ENCODE results near the gene PPP1R13L. TPM values are rescaled to one million over a fixed set of nuclear protein-coding genes. Genes with fewer than 3 reads are reported as not detected.

Gene PPP1R13L
- total and polyA plus RNA-seq, 12 donors = 85.2 to 265 (median 166) TPM

DNA sequence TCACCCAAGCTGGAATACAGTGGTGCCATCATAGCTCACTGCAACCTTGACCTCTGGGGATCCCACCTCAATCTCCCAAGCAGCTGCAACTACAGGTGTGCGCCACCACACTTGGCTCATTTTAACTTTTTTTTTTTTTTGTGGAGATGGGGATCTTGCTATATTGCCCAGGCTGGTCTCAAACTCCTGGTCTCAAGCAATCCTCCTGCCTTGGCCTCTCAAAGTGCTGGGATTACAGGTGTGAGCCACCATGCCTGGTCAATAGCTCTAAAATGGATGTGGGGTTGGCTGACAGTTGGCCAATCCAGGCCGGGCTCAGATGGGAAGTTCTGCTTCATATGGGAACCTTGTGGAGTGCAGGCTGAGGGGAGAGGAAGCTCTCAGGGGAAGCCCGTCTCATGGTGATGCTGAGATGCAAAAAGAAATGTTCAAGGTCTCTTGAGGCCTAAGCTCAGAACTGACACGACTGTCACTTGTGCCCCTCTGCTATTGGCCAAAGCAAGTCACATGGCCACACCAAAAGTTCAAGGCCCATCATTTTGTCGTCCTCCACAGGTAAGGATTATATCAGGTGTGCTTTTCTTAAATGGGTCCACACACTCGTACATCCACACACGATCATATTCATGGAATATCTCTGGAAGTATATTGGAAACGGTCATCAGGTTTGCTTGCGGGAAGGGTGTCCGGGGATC is 71.1 kb downstream of the PPP1R13L start:
- Histone ChIP-seq H3K4me1 (peaks cover 0 to 4% (median 0%) of the 10 kb centered on the region in 9 donors), H3K36me3 (no peaks in the 10 kb centered on the region), H3K9me3 (no peaks in the 10 kb centered on the region), H3K27ac (no peak overlapping the region), H3K27me3 (peaks cover 0 to 6% (median 1%) of the 10 kb centered on the region in 7 donors), H3K4me3 (no peak overlapping the region)
- ATAC-seq (no peak), DNase-seq (no peak)
- whole genome bisulfite sequencing, 2 donors = 82 to 84% methylated on average over 10 of the region's 10 CpGs
- TF ChIP-seq, protein P1, sequence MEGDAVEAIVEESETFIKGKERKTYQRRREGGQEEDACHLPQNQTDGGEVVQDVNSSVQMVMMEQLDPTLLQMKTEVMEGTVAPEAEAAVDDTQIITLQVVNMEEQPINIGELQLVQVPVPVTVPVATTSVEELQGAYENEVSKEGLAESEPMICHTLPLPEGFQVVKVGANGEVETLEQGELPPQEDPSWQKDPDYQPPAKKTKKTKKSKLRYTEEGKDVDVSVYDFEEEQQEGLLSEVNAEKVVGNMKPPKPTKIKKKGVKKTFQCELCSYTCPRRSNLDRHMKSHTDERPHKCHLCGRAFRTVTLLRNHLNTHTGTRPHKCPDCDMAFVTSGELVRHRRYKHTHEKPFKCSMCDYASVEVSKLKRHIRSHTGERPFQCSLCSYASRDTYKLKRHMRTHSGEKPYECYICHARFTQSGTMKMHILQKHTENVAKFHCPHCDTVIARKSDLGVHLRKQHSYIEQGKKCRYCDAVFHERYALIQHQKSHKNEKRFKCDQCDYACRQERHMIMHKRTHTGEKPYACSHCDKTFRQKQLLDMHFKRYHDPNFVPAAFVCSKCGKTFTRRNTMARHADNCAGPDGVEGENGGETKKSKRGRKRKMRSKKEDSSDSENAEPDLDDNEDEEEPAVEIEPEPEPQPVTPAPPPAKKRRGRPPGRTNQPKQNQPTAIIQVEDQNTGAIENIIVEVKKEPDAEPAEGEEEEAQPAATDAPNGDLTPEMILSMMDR (IDR thresholded peaks at IDR 0.05) = no peak
- intact Hi-C loops (cut with DNase I) = loop anchor here in 3 of 10 donors (10.0 kb wide), 3 partner anchors 79 to 429 kb away; partner anchors contain the start of genes MARK4 (in 2 of the 3) and APOE (in 1 of the 3)

DNA sequence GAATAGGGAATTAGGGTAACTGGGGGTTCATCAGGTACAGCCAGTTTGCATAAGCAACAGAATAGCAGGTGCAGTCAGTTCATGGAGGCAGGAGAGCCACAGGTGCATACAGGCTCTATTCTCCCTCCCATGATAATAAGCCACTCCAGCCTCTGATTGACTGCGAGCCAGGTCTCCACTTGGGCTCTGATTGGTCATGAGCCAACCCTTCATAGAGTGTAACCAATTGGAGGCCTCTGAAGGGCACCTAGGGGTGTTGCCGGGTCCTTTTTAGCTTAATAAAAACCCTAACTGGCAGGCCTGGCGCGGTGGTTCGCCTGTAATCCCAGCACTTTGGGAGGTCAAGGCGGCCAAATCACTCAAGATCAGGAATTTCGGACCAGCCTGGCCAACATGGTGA is 73.5 kb downstream of the PPP1R13L start:
- peaks cover 0 to 1% (median 0%) of the 10 kb centered on the region in 9 donors for H3K4me1 ChIP-seq
- no peaks in the 10 kb centered on the region for H3K36me3 ChIP-seq
- no peaks in the 10 kb centered on the region for H3K9me3 ChIP-seq
- H3K27ac ChIP-seq = no peak overlapping the region
- no peak for ATAC-seq
- TF ChIP-seq, protein P1 (IDR thresholded peaks at IDR 0.05) = no peak
- H3K27me3 ChIP-seq = no peaks in the 10 kb centered on the region
- intact Hi-C loops (cut with DNase I) = loop anchor here in 3 of 10 donors (10.0 kb wide), 3 partner anchors 77 to 427 kb away; partner anchors contain the start of genes MARK4 (in 2 of the 3) and APOE (in 1 of the 3)
- no peak overlapping the region for H3K4me3 ChIP-seq
- 86 to 91% methylated on average over 7 of the region's 7 CpGs for WGBS, 2 donors
- DNase-seq = no peak

Small RNAs within 50 kb of the gene (microRNA-seq; reads per million reads assigned to microRNA genes)
- gene MIR6088 = 0 reads per million in 2 donors

Other genes with a start within 250 kb of the PPP1R13L start
- gene NKPD1, start 244.1 kb downstream of the PPP1R13L start, total RNA-seq = under 1 TPM in 3 of 10 donors, not detected in 7; 0.06 to 0.09 (median 0.07) TPM
- gene NKPD1, start 244.1 kb downstream of the PPP1R13L start, polyA plus RNA-seq = under 1 TPM; 0.06 to 0.07 TPM
- gene TRAPPC6A, start 226.8 kb downstream of the PPP1R13L start, total RNA-seq = 10 to 100 TPM; 14.3 to 24.9 (median 16.8) TPM
- gene TRAPPC6A, start 226.8 kb downstream of the PPP1R13L start, polyA plus RNA-seq = 10 to 100 TPM; 15.9 to 18.9 TPM
- gene BLOC1S3, start 226.3 kb downstream of the PPP1R13L start, total RNA-seq = 1 to 10 TPM; 2.8 to 8.6 (median 4.8) TPM
- 1 to 10 TPM; 2.2 to 6.1 TPM for gene BLOC1S3, start 226.3 kb downstream of the PPP1R13L start, polyA plus RNA-seq
- 1 to 10 TPM in 5 of 10 donors, under 1 TPM in 5; 0.27 to 2.0 (median 1.1) TPM for gene EXOC3L2, start 159.7 kb downstream of the PPP1R13L start, total RNA-seq
- gene EXOC3L2, start 159.7 kb downstream of the PPP1R13L start, polyA plus RNA-seq = 1 to 10 TPM; 1.2 to 1.8 TPM
- gene MARK4, start 153.8 kb downstream of the PPP1R13L start, total RNA-seq = 10 to 100 TPM; 24.8 to 45.3 (median 33.7) TPM
- gene MARK4, start 153.8 kb downstream of the PPP1R13L start, polyA plus RNA-seq = 10 to 100 TPM; 13.8 to 21.4 TPM
- 1,000 to 10,000 TPM; 3,088 to 7,765 (median 4,540) TPM for gene CKM, start 82.2 kb downstream of the PPP1R13L start, total RNA-seq
- gene CKM, start 82.2 kb downstream of the PPP1R13L start, polyA plus RNA-seq = 1,000 to 10,000 TPM; 2,078 to 4,353 TPM
- gene KLC3, start 64.3 kb downstream of the PPP1R13L start, total RNA-seq = under 1 TPM in 2 of 10 donors, not detected in 8; 0.14 TPM
- under 1 TPM in 1 of 2 donors, not detected in 1; 0.16 TPM for gene KLC3, start 64.3 kb downstream of the PPP1R13L start, polyA plus RNA-seq
- gene ERCC2, start 34.5 kb downstream of the PPP1R13L start, total RNA-seq = 10 to 100 TPM; 11.4 to 15.2 (median 14.1) TPM
- gene ERCC2, start 34.5 kb downstream of the PPP1R13L start, polyA plus RNA-seq = 10 to 100 TPM in 1 of 2 donors, 1 to 10 TPM in 1; 6.5 to 11.8 TPM
- 1 to 10 TPM; 4.1 to 9.8 (median 5.6) TPM for gene POLR1G, start 1.6 kb upstream of the PPP1R13L start, total RNA-seq
- gene POLR1G, start 1.6 kb upstream of the PPP1R13L start, polyA plus RNA-seq = 1 to 10 TPM; 5.1 to 8.2 TPM
- gene ERCC1, start 18.8 kb upstream of the PPP1R13L start, total RNA-seq = 100 to 1,000 TPM; 113 to 194 (median 136) TPM
- 100 to 1,000 TPM; 147 to 183 TPM for gene ERCC1, start 18.8 kb upstream of the PPP1R13L start, polyA plus RNA-seq
- 10 to 100 TPM in 2 of 10 donors, 1 to 10 TPM in 7, under 1 TPM in 1; 0.39 to 54.5 (median 4.9) TPM for gene FOSB, start 62.9 kb upstream of the PPP1R13L start, total RNA-seq
- 1 to 10 TPM; 2.1 to 5.5 TPM for gene FOSB, start 62.9 kb upstream of the PPP1R13L start, polyA plus RNA-seq
- gene RTN2, start 92.0 kb upstream of the PPP1R13L start, total RNA-seq = 10 to 100 TPM; 15.9 to 33.7 (median 21.8) TPM
- 10 to 100 TPM; 11.1 to 13.3 TPM for gene RTN2, start 92.0 kb upstream of the PPP1R13L start, polyA plus RNA-seq
- gene PPM1N, start 93.4 kb upstream of the PPP1R13L start, total RNA-seq = 1 to 10 TPM in 1 of 10 donors, under 1 TPM in 4, not detected in 5; 0.32 to 3.6 (median 0.57) TPM
- gene PPM1N, start 93.4 kb upstream of the PPP1R13L start, polyA plus RNA-seq = under 1 TPM; 0.51 to 0.68 TPM
- gene VASP, start 102.4 kb upstream of the PPP1R13L start, total RNA-seq = 10 to 100 TPM; 24.9 to 78.6 (median 42.3) TPM
- 10 to 100 TPM; 62.3 to 70.0 TPM for gene VASP, start 102.4 kb upstream of the PPP1R13L start, polyA plus RNA-seq
- 10 to 100 TPM; 20.0 to 27.9 (median 24.2) TPM for gene OPA3, start 179.7 kb upstream of the PPP1R13L start, total RNA-seq
- gene OPA3, start 179.7 kb upstream of the PPP1R13L start, polyA plus RNA-seq = 10 to 100 TPM; 10.2 to 10.7 TPM
- 10 to 100 TPM in 1 of 10 donors, 1 to 10 TPM in 9; 2.3 to 29.4 (median 5.2) TPM for gene GPR4, start 197.1 kb upstream of the PPP1R13L start, total RNA-seq
- gene GPR4, start 197.1 kb upstream of the PPP1R13L start, polyA plus RNA-seq = 1 to 10 TPM; 5.7 to 9.4 TPM
- 10 to 100 TPM; 30.2 to 54.5 (median 46.1) TPM for gene EML2, start 234.3 kb upstream of the PPP1R13L start, total RNA-seq
- gene EML2, start 234.3 kb upstream of the PPP1R13L start, polyA plus RNA-seq = 10 to 100 TPM; 17.3 to 26.8 TPM

All from heart right ventricle (tissue), 16 donors.